Measurements from ENCODE around the gene B3GLCT.

B3GLCT gene

DNA sequence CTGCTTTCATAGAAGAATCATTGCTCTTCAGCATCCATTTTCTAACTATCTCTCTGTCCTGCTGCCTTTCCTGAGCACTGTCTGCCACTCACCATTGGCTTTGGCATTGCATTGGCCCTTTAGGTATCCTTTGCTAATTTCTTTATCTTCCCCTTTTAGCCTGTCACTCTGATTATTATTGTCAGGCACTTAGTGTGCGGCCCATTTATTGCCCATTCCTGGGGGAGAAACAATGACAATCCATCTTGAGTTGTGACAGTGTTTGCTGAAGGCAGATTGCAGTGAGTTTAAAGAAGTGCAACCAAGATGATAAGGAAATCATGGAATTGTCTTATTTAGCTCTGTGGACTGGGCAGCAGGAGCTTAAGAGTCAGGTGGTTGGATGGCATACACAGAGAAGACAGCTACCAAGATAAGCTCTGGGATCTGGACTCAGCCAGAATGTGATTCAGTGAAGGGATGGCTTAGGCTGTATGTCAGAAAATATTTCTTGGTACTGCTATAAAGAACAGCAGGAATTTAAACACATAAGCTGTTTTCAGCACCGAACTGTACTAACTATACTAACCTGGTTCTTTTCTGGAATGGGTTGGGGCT lies 25.3 kb downstream of the B3GLCT start:
- DNase-seq, result no peak

DNA sequence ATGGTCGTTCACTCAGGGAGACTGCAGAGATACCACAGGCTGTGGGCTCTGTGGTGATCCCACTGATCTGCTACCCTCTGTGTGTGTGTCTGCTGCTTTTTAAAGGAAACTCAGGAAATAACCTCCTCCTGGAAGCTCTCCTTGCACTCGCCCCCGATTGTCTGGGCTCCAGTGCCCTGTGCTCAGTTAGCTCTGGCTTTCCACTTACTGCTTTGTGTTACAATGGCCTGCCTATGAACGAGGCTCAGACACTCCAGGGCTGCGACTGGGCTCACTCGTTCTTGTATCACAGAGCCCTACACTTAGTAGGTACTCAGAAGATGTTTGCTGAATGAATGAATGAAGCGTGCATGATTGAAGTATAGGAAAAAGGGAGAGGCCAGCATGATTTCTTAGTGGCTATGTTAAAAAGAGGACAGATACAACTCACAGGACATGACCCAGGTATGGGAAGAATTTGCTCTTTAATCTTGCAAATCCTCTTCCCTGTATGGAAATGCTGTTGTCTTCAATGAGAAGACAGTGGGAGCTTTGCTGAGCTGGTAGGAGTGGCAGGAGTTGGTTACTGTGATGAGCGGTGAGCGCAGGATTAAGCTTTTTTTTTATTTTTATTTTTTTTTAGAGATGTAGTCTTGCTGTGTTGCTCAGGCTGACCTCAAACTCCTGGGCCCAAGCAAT lies 26.4 kb downstream of the B3GLCT start:
- DNase-seq, result no peak

DNA sequence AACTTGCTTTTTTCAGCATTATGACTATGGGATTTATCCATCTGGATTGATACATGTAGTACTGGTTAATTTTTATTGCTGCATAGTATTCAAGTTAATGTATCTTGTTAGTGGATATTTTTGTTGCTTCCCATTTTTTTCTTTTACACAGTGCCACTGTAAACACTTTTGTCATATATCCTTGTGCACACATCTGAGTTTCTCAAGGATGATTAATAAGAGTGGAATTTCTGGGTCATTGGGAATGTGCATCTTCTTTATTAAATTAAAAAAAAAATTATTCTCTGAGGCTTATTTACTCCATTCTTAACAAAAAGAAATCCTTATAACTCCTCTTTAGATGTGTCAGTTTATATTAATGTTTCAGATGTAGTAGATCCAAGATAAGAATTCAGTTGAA lies 27.3 kb downstream of the B3GLCT start:
- no peak for DNase-seq

DNA sequence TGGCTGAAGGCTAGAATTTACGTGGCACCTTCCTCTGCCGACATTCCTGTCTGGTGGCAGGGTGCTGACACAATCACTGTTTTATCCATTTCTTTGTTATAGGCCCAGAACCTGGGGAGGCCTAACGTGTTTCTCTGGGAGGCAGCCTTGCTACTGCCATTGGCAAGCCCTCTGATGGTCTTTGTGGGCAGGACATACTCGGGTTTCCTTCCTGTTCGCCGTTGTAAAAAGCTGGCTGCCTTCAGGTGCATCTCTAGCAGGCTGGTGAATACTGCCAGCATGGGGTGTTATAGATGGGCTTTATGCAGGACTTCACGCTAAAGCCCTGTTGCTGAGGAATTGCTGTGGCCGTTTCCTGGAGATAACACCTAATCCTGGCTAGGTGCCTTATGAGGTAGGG lies 28.1 kb downstream of the B3GLCT start:
- no peak for DNase-seq

DNA sequence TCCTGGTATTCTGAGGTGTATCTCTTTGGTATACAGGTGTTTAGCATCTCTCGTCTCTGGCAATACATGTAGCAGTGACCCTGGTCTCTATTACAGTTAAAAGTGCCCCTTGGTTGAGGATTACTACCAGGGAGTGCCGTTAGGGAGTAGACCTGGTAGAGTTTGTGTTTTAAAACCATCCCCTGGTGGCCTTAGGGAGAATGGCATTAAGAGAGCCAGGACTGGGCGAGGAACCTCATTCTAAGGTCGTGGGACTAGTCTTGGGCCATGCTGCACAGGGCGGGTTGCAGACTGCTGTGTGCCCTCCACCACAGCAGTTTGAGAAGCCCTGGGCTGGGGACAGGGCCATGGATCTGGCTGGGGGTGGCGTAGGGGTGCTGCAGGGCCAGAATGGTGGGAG lies 35.0 kb downstream of the B3GLCT start:
- DNase-seq, result no peak

DNA sequence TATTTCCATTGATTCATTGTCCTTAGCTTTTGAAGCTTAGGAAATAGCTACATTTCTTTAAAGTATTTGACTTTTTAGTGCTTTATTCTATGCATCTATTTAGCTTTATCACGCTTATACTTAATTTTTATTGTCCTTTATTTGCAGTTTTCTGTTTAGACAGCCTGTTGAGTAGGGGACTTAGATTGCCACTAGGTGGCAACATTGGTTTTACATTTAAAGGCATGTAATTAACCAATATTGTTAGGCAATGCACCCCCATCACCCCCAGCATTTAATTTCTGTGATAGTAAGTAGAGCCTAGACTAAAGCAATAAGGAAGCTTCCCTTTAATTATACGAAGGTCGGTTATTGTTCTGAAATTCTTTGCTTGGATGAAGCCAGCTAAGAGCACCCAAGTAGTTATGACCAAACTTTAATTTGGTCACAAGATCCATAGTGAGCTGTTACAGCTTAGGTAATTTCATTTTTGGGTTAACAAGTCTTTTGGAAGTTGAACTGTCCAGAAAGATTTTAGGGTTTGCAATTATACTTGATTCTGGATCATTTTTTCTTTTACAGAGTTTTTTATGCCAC lies 36.5 kb downstream of the B3GLCT start:
- peak in 1 of 2 donors; percentile 28 for DNase-seq

DNA sequence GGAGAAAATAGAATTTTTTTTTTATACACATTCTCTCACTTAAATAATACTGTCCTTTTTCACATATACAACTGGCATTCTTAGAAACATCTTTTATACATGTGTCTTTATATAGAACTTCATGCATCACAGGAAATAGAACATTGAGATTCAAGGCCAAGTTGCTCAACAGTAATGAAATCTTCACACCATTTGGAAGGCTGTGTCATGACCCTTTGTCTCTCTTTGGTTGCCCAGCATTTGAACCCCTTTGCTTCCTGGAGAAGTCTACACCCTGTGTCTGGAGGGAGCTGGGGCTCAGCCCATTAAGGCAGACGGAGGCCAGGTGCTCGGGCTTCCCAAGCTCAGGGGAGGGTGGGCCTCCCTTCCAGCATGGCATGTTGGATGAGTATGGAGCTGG lies 41.1 kb downstream of the B3GLCT start:
- no peak for DNase-seq

DNA sequence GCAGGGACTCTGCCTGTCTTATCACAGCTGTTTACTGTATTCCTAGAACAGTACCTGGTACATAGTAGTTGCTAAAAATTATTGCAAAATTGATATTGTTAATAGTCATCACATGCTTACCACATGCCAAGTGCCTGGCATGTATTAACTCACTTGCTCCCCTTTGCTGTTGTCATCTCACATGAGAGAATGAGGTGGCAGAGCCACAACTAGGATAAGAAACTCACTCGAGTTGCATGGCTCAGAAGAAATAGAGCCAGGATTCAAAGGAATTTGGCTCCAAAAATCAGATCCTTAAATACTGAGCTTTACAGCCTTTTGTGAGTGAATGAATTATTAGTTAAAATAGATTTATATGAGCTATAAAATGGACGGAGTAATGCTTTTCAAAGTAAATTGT lies 42.6 kb downstream of the B3GLCT start:
- DNase-seq, result no peak

DNA sequence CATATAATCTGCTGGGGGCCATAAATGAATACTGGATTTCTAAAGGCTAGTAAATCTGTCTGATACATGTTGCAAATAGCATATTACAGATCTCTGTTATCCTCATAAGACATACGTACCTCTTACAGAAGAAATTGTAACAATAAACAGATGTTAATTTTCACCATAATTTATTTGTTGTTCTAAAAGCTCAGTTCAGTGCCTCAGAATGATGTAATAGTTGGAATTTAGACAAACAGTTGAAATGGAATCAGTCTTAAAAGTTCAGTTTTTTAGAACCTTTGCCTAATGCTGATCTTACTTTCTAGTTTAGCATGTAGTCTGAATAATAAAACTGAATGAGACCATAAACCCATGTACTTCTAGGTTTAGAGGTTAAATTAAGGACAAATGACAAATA lies 43.1 kb downstream of the B3GLCT start:
- DNase-seq, result no peak

DNA sequence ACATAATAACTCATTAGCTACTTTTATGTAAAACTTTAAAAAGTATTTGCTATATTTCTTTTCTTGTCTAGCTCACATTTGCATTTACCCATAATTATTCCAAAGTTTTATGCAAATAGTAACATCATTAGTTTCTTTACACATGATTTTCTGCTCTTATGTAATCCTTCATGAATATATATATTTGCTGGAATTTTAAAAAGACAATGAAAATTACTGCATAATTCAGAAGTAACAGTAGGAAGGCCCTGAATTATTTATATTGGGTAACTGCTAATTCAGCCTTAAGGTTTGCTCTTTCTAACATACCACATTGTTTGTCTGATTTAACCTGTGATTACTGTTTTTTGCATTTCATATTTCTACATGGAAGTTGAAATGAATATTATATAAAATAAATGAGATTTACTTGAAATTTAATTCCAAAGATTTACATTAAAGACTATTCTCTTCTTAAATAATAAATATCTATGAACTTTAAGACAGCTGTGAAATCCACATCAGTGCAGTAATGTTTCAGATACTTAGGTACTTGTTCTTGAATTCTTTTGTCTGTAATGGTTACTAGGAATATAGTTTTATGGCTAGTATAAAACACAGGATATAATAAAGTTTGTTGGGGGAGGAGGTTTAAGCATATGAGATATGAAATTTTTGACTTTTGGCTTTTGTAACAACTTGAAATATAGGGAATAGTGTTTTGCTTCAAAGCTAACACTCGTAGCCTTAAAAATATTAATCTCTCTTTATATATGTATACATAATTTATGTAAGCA lies 46.0 kb downstream of the B3GLCT start:
- no peak for DNase-seq

DNA sequence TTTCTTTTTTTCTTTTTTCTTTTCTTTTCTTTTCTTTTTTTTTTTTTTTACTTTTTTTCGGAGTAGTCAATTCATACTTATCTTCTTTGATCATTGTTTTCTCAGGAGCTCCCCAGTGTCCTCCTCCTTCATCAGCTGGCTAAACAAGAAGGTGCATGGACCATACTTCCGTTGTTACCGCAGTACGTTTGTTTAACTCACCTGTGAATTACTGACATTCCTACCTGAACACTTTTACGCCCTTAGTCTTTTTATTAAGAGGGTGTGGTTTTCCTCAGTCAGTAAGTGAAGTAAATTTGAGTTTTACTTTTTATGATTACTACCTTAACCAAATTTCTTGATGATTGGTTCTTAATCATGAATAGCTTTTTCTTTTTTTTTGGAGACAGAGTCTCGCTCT lies 47.1 kb downstream of the B3GLCT start:
- DNase-seq, result no peak

DNA sequence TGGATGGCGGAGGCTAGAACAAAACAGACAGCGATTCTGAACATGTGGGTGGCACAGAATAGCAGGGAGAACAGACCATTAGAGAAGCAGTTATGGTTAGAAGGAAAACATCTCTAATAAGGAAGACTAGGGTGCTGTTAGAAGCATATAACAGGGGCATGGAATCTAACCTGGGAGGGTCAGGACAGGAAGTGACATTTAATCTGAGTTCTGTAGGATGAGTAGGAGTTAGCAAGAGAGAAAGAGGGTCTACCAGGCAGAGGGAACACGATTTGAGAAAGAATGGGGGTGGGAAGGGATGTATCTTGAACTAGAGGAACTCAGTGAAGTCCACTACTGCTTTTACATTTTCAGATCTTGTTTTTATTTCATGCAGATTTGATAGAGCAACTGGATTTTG lies 48.6 kb downstream of the B3GLCT start:
- DNase-seq, result no peak

DNA sequence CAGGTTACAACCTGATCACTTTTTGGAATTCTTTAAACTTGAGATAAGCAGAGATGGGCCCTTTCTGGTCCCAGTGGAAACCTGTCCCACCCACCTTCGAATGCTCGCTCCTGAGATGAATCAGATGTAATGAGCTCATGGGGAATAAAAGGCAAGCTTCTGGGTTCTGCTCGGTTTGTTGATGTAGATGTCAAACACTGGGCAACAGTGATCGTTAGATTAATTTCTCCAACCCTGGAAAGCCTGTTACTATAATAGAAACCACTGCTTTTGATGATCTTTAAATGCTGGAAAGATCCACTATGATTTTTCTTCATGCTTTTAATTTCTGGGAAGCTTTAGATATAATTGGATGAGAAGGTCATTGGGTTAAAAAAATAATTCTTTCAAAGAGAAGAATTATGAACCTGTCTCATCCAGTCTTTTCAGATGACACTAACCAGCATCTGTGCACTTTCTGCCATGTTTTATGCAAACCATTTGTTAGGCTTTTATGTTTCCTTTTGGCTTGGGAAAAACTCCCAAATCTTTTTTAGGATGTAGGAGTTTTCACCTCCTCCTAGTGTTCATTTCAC lies 49.3 kb downstream of the B3GLCT start:
- no peak for DNase-seq

DNA sequence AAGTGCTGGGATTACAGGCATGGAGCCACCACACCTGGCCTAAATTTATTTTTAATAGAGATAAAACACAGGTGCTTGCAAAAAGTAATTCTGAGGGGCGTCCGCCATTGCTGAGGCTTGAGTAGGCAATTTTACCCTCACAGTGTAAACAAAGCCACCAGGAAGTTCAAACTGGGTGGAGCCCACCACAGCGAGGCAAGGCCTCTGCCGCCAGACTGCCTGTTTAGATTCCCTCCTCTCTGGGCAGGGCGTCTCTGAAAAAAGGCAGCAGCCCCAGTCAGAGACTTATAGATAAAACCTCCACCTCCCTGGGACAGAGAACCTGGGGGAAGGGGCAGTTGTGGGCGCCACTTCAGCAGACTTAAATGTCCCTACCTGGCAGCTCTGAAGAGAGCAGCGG lies 50.7 kb downstream of the B3GLCT start:
- DNase-seq, result no peak

DNA sequence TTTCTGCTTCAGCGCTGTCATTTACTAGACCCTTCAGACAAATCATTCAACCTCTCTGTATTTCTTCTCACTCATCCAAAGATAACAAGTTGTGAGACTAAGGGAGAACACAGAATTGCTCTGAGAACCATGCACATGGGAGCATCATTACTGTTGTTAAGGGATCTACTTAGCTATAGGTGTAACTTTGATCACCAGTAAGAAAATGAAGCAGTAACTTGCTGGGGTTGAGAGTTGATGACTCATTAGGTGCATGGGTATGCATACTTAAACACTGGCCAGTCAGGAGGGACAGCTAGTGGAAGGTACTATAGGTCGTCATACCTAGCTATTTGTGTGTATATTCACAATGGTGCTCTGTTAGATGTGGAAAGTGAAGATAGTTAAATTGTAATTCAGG lies 61.5 kb downstream of the B3GLCT start:
- DNase-seq, result no peak

DNA sequence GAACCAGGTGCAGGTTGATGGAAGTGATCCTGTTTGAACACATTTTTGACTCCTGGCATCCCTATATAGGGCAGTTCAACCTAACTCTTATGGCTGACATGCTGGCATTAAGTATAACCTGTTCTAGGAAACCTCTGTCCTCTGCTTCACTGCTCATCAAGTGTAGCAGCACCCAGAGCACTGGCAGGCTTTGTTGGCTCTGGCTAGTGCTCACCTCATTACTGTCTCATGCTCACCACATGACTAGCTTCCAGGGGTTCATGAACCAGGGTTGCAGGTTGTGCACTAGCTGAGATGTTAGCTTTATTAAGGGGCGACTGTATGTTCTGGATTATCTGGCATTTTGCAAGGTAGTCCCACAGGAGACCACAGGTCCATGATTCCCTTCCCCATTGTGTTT lies 63.6 kb downstream of the B3GLCT start:
- no peak for DNase-seq

DNA sequence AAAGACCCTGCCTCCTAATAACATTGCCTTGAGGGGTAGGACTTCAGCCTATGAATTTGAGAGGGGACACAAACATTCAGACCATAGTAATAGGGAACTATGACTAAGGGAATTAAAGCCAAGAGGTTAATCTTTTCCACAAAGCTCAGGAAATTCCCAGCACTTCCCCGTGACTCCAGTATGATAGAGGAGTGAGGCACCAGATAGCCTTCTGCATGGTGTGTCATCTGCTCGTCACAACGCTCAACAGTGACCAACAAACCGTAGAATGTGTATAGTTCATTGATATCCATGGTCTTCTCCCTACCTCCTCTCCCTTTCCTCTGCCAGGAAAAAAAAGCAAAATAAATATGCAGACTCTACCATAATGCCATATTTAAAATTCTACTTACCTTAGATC lies 64.4 kb downstream of the B3GLCT start:
- no peak for DNase-seq

DNA sequence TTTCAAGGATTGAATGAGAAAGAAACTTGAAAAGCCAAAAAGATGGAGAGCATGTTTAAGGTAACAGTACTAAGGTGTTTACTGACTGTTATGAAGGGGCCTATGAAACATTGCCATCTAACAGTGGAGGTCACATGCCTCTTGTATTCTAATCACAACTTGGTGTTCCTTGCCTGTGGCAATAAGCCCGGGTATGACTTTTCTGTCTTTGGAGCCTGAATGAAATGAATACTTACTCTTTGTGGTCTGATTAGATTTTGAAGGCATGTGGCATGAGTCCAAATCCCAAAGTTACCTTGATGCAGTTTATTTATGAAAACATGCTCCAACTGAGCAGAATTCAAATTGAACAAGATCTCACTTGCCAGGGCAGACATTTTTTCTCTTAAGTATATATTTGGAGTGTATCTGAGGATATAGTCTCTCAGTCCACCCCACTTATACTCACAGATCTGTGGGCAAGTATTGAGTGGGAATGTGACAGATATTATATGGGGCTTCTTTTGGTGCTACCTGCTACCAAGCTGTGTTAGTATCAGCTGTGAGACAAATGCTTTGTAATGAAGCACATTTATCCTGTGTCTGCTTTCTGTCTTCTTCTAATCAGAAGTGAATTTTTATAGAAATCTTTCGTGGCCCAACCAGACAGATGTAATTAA lies 67.5 kb downstream of the B3GLCT start:
- no peak for DNase-seq

DNA sequence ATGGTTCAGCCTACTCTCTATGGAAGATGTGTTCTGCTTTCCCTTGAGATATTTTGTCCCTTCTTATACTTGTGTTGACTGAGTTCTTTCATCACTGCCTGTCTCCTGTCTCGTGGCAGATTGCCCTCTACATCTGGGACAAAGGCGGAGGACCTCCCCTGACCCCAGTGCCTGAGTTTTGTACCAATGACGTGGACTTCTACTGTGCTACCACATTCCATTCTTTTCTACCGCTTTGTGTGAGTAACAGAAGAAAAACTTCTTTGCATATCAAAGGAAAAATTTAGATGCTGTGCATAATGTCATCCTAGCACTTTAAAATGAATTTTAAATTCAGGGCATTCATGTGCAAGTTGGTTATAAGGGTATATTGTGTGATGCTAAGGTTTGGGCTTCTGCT lies 74.6 kb downstream of the B3GLCT start:
- no peak for DNase-seq

DNA sequence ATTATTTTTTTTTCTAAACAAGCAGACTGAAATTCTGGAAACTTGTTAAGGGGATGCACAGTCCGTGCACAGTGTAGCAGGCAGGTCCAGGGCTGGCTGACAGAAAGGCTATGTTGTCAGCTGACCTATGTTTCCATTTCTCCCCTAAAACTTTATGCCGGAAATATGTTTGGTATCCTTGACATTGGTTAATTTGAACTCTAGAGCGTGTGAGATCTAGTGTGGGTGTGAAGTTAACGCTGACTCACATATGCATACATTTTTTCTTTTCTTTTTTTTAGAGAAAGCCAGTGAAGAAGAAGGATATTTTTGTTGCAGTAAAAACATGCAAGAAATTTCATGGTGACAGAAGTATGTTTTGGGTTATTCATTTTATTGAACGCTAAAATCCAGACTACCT lies 76.6 kb downstream of the B3GLCT start:
- DNase-seq, result no peak

DNA sequence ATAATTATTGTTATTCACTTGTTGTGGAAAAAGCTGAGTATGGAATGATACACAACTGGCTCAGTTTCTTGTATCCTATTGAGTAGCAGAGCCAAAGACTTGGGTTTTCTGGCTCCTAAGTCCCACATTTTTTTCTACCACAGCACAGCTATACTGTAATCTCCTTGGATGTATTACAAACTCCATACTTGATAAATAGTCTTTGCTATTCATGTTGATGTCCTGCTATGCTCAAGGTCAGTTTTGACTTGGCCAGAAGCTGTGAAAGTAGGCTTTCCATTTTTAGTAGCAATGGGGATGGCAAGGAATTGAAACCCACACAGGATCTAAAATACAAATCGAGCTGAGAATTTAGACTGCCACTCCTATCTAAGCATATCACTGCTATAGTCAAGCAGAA lies 79.1 kb downstream of the B3GLCT start:
- no peak for DNase-seq

DNA sequence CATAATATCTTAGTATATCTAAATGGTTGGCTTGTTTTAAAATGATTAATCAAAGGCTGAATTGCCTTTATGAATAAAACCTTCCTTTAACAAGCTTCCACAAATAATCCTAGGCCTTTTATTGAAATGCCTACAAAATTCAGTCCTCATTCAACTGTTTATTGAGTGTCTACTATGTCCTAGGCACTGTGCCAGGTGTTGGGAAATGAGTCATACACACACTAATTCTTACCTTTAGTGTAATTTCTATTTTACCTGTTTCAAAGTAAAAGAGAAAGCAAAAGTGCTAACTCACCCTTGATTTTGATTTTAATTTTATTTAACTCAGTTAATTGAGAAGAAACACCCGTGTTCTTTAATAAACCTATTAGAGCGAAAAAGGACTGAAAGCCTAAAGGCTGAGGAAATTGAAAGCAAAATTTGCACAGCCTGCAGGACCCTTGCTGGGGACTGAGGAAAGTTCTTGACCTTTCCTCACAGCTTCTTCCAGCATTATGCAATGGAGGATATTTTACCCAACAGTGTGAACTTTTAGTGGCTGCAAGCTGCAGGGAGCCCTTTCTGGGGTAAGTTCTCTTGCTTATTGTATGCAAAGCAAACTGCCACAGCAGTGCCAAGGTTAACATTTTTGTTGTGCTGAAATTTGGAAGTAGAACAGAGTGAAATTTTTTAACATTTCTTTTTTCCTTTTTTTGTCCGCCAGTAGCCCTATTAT lies 83.1 kb downstream of the B3GLCT start:
- DNase-seq, result no peak

All from CD4-positive, alpha-beta T cell treated with Interferon alpha-2 for 1 hour (primary cell).